Adrenal gland (tissue), 12 donors: ENCODE measurements around the gene PATJ. TPM values are rescaled to one million over a fixed set of nuclear protein-coding genes. Genes with fewer than 3 reads are reported as not detected.

Experiments used
- DNase-seq, 7 donors: peaks; one replicate each; pipeline ENCODE4 v3.0.0-alpha.2; 2019 to 2020
- H3K27ac ChIP-seq, 5 donors: fragments of 200-600 bp; sonication (generic) in 4 of 5; 1 replicate in 3 of 5; 2 replicates in 2 of 5; pipeline versions ENCODE4 v1.5.1 to v1.8.0; 2016 to 2020; ENCODE audit warnings: mild to moderate bottlenecking in 1 of 5
- H3K27me3 ChIP-seq: fragments of 200-600 bp; 2 replicates; pipeline ENCODE4 v1.8.0; 2021
- H3K36me3 ChIP-seq, 2 donors: fragments of 200-600 bp; replicated peaks in 1 of 2; 1 replicate in 1 of 2; 2 replicates in 1 of 2; pipeline versions ENCODE4 v1.5.1 to v1.8.0; 2018 to 2022
- H3K4me1 ChIP-seq, 2 donors: fragments of 200-600 bp; replicated peaks in 1 of 2; 1 replicate in 1 of 2; 2 replicates in 1 of 2; pipeline versions ENCODE4 v1.5.1 to v1.8.0; 2018 to 2021
- H3K4me3 ChIP-seq, 4 donors: fragments of 200-600 bp; sonication (generic) in 3 of 4; one replicate each; pipeline ENCODE4 v1.5.1; 2016 to 2018
- H3K9me3 ChIP-seq, 3 donors: fragments of 200-600 bp; sonication (generic) in 1 of 3; replicated peaks in 1 of 3; 1 replicate in 2 of 3; 2 replicates in 1 of 3; pipeline versions ENCODE4 v1.5.1 to v1.8.0; 2016 to 2021
- CTCF ChIP-seq, 6 experiments: fragments of 450-650 bp in 4 of 6; fragments of 200-600 bp in 2 of 6; sonication (generic) in 1 of 6; IDR thresholded peaks; 1 replicate in 5 of 6; 2 replicates in 1 of 6; pipeline versions ENCODE4 v1.5.1 to v1.8.0; 2016 to 2021; ENCODE audit warnings: antibody characterized with exemption in 6 of 6, mild to moderate bottlenecking in 2 of 6, moderate library complexity in 1 of 6
- POLR2A ChIP-seq, 2 donors: fragments of 450-650 bp; IDR thresholded peaks; one replicate each; pipeline ENCODE4 v1.6.1; 2017; ENCODE audit warnings: antibody characterized with exemption in 2 of 2, mild to moderate bottlenecking in 2 of 2, moderate library complexity in 1 of 2
- WGBS, 4 donors: extraction: QIAGEN DNeasy Blood & Tissue Kit in 2 of 4; methylation state at CpG; one replicate each; pipeline versions ENCODE4 v1.1.5 to v1.1.7; 2013 to 2017; 5-methylcytosine and 5-hydroxymethylcytosine counted together
- intact Hi-C, 2 donors: fragments of 100-400 bp; cut with DNase I; formaldehyde crosslinking; loops; one replicate each; pipeline versions ENCODE4 v1.14.1 to v1.15.0; 2022 to 2023
- polyA plus RNA-seq, 3 donors: library from polyadenylated mRNA; stranded (reverse); fragments of 200-250 nt in 2 of 3; fragments of 350-450 nt in 1 of 3; fragmentation: Illumina TruSeq in 1 of 3; extraction: RNeasy Lipid Tissue Mini Kit (QIAGEN cat#74804) in 1 of 3; gene quantifications; one replicate each; pipeline ENCODE4 v1.2.3, GENCODE V29; 2013 to 2014
- total RNA-seq, 9 donors: library from RNA; depleted of rRNA in 4 of 9; stranded (reverse); fragments of >200 nt in 4 of 9; fragments of 120-200 nt in 1 of 9; fragmentation: NEBNext Ultra II Directional in 1 of 9; extraction: Animal tissue kit (Norgen Biotek cat#: 25700) in 1 of 9; gene quantifications; one replicate each; pipeline versions ENCODE4 v1.1.0 to v1.2.4, GENCODE V29; 2013 to 2023
- donor health status: healthy with polysubstance abuse.
- donor health status: Bipolar disorder and iron deficiency.
- donor health status: DM: yes; HTN: yes; CAD: no.
- donor health status: DM: no; HTN: no; CAD: no.
- donor health status: DM: no; HTN: no; CAD: no.
- donor health status: DM: yes; HTN: yes; CAD: no.

The PATJ gene
- total and polyA plus RNA-seq, 12 donors, result 6.8 to 36.6 (median 23.4) TPM

GRCh38 chr1:62208970-62209369 lies 466.7 kb downstream of the PATJ start:
- H3K9me3 ChIP-seq, result no peaks in the 10 kb centered on the region
- intact Hi-C loops, result no loop called here
- H3K4me3 ChIP-seq, result no peak overlapping the region
- no peak for DNase-seq
- H3K36me3 ChIP-seq, result no peaks in the 10 kb centered on the region
- H3K27me3 ChIP-seq, result no peaks in the 10 kb centered on the region
- H3K4me1 ChIP-seq, result no peaks in the 10 kb centered on the region
- 0 to 36% (median 19%) methylated on average over 1 of the region's 1 CpG for WGBS, 4 donors
- TF ChIP-seq CTCF (IDR thresholded peaks at IDR 0.05), result no peak
- no peak for TF ChIP-seq POLR2A (IDR thresholded peaks at IDR 0.05)
- H3K27ac ChIP-seq, result no peak overlapping the region

DNA sequence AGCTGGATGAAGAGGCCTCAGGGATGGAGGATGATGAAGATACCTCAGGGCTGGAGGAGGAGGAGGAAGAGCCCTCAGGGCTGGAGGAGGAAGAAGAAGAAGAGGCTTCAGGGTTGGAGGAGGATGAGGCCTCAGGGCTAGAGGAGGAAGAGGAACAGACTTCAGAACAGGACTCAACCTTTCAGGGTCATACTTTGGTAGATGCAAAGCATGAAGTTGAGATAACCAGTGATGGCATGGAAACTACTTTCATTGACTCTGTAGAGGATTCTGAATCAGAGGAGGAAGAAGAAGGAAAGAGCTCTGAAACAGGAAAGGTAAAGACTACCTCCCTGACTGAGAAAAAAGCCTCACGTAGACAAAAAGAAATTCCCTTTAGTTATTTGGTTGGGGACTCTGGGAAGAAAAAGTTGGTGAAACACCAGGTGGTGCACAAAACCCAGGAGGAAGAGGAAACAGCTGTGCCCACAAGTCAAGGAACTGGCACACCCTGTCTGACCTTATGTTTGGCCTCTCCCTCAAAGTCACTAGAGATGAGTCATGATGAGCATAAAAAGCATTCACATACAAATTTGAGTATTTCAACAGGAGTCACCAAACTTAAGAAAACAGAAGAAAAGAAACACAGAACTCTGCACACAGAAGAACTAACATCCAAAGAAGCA lies 467.8 kb downstream of the PATJ start:
- no peak for DNase-seq
- Histone ChIP-seq H3K9me3 (no peaks in the 10 kb centered on the region), H3K36me3 (no peaks in the 10 kb centered on the region), H3K4me3 (no peak overlapping the region), H3K27me3 (no peaks in the 10 kb centered on the region), H3K27ac (no peak overlapping the region), H3K4me1 (no peaks in the 10 kb centered on the region)
- WGBS, 4 donors, result 72 to 93% (median 84%) methylated on average over 1 of the region's 1 CpG
- intact Hi-C loops, result no loop called here
- TF ChIP-seq POLR2A (IDR thresholded peaks at IDR 0.05), result no peak
- no peak for TF ChIP-seq CTCF (IDR thresholded peaks at IDR 0.05)

GRCh38 chr1:62210960-62211359 lies 468.7 kb downstream of the PATJ start:
- Histone ChIP-seq H3K36me3 (no peaks in the 10 kb centered on the region), H3K9me3 (no peaks in the 10 kb centered on the region), H3K27ac (no peak overlapping the region), H3K27me3 (no peaks in the 10 kb centered on the region), H3K4me3 (no peak overlapping the region), H3K4me1 (no peaks in the 10 kb centered on the region)
- TF ChIP-seq CTCF (IDR thresholded peaks at IDR 0.05) (no peak), POLR2A (IDR thresholded peaks at IDR 0.05) (no peak)
- intact Hi-C loops, result no loop called here
- DNase-seq, result no peak
- 82 to 98% (median 94%) methylated on average over 1 of the region's 1 CpG for WGBS, 4 donors

- Histone ChIP-seq H3K9me3 (no peaks in the 10 kb centered on the region), H3K27me3 (no peaks in the 10 kb centered on the region), H3K27ac (no peak overlapping the region), H3K4me3 (no peak overlapping the region), H3K36me3 (no peaks in the 10 kb centered on the region), H3K4me1 (no peaks in the 10 kb centered on the region)
- intact Hi-C loops, result no loop called here
- WGBS, 4 donors, result 79 to 89% (median 85%) methylated on average over 6 of the region's 6 CpGs
- DNase-seq, result no peak
- TF ChIP-seq CTCF (IDR thresholded peaks at IDR 0.05), result no peak
- TF ChIP-seq POLR2A (IDR thresholded peaks at IDR 0.05), result no peak
Measured at GRCh38 chr1:62212411-62212810, 470.1 kb downstream of the PATJ start.
